ENCODE results near the gene CDKAL1.

CDKAL1 gene

DNA sequence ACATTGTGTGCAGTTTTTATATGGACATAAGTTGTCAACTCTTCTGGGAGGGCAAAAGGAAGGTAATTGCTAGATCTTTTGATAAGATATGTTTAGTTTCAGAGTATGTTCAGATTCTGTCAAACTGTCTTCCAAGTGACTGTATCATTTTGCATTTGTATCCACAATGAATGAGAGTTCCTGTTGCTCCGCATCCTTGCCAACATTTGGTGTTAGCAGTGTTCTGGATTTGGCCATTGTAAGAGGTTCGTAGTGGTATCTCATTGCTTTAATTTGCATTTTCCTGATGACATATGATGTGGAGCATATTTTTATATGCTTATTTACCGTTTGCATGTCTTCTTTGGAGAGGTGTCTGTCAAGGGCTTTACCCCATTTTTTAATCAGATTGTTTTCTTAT lies 150.2 kb downstream of the CDKAL1 start:
- Histone ChIP-seq H3K4me3 (ENCODE audit: control insufficient read depth in 1 of 7, extremely low read depth in 1 of 7, insufficient read depth in 4 of 7, low read depth in 2 of 7, low read length in 6 of 7) (no peak overlapping the region), H3K4me1 (ENCODE audit: control extremely low read depth in 1 of 4, control insufficient read depth in 4 of 4, insufficient read depth in 4 of 4, low read length in 3 of 4) (peaks cover 8 to 21% (median 9%) of the 10 kb centered on the region in 4 experiments), H3K27me3 (replicated peaks in 2 of 5; ENCODE audit: control insufficient read depth in 4 of 5, insufficient read depth in 5 of 5, low read length in 4 of 5) (no peaks in the 10 kb centered on the region), H3K27ac (ENCODE audit: insufficient read depth in 1 of 2, low read depth in 1 of 2, low read length in 2 of 2, poor library complexity in 1 of 2, severe bottlenecking in 2 of 2) (no peak overlapping the region), H3K9me3 (ENCODE audit: control extremely low read depth in 1 of 5, control insufficient read depth in 4 of 5, insufficient read depth in 2 of 5, low read depth in 1 of 5, low read length in 4 of 5) (peaks cover 0 to 3% (median 0%) of the 10 kb centered on the region in 5 experiments), H3K36me3 (ENCODE audit: control insufficient read depth in 4 of 4, insufficient read depth in 4 of 4, low read length in 3 of 4) (peaks cover 0 to 2% (median 1%) of the 10 kb centered on the region in 4 experiments)
- DNase-seq, result no peak
- 100% methylated on average over 1 of the region's 3 CpGs for whole genome bisulfite sequencing (ENCODE audit: insufficient coverage)
- ChIA-PET CTCF (no interaction called here), POLR2A (no interaction called here)

DNA sequence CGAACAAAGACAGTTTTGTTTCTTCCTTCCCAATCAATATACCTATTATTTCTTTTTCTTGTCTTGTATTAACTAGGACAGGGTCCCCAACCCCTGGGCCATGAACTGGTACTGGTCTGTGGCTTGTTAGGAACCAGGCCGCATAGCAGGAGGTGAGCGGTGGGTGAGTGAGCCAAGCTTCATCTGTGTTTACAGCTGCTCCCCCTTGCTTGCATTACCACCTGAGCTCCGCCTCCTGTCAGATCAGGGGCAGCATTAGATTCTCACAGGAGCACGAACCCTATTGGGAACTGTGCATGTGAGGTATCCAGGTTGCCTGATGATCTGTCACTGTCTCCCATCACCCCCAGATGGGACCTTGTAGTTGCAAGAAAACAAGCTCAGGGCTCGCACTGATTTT lies 151.9 kb downstream of the CDKAL1 start:
- 95% methylated on average over 3 of the region's 6 CpGs for WGBS (ENCODE audit: insufficient coverage)
- CTCF ChIA-PET, result interaction anchor here (1.2 kb wide), 1 partner anchor 28 kb away, joined by 3 read pairs; no protein-coding TSS in a partner anchor

DNA sequence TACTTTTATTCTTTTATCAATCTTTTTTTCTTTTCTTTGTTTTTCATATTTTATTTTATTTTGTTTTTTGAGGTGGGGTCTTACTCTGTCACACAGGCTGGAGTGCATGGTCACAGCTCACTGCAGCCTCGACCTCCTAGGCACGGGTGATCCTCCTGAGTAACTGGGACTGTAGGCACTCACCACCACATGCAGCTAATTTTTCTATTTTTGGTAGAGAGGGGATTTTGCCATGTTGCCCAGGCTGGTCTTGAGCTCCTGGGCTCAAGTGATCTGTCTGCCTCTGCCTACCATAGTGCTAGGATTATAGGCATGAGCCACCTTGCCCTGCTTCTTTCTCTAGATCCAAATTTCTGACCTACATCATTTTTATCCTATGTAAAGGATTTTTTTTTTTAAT lies 153.2 kb downstream of the CDKAL1 start:
- H3K27ac ChIP-seq (ENCODE audit: insufficient read depth in 1 of 2, low read depth in 1 of 2, low read length in 2 of 2, poor library complexity in 1 of 2, severe bottlenecking in 2 of 2), result no peak overlapping the region
- no peak for DNase-seq
- H3K4me1 ChIP-seq (ENCODE audit: control extremely low read depth in 1 of 4, control insufficient read depth in 4 of 4, insufficient read depth in 4 of 4, low read length in 3 of 4), result peaks cover 0 to 9% (median 3%) of the 10 kb centered on the region in 4 experiments
- H3K27me3 ChIP-seq (replicated peaks in 2 of 5; ENCODE audit: control insufficient read depth in 4 of 5, insufficient read depth in 5 of 5, low read length in 4 of 5), result no peaks in the 10 kb centered on the region
- ChIA-PET CTCF (no interaction called here), POLR2A (no interaction called here)
- no peak overlapping the region for H3K4me3 ChIP-seq (ENCODE audit: control insufficient read depth in 1 of 7, extremely low read depth in 1 of 7, insufficient read depth in 4 of 7, low read depth in 2 of 7, low read length in 6 of 7)
- peaks cover 0 to 3% (median 0%) of the 10 kb centered on the region in 5 experiments for H3K9me3 ChIP-seq (ENCODE audit: control extremely low read depth in 1 of 5, control insufficient read depth in 4 of 5, insufficient read depth in 2 of 5, low read depth in 1 of 5, low read length in 4 of 5)
- WGBS (ENCODE audit: insufficient coverage), result no CpG with 5 or more reads among the region's 2 CpGs
- peaks cover 0 to 2% (median 1%) of the 10 kb centered on the region in 4 experiments for H3K36me3 ChIP-seq (ENCODE audit: control insufficient read depth in 4 of 4, insufficient read depth in 4 of 4, low read length in 3 of 4)

More for the DNA sequence above, 151.9 kb downstream of the CDKAL1 start:
- H3K27ac ChIP-seq (ENCODE audit: insufficient read depth in 1 of 2, low read depth in 1 of 2, low read length in 2 of 2, poor library complexity in 1 of 2, severe bottlenecking in 2 of 2), result no peak overlapping the region
- no peak for DNase-seq
- H3K4me1 ChIP-seq (ENCODE audit: control extremely low read depth in 1 of 4, control insufficient read depth in 4 of 4, insufficient read depth in 4 of 4, low read length in 3 of 4), result peaks cover under 1 to 14% (median 4%) of the 10 kb centered on the region in 4 experiments
- POLR2A ChIA-PET, result no interaction called here
- peaks cover 0 to 3% (median 0%) of the 10 kb centered on the region in 5 experiments for H3K9me3 ChIP-seq (ENCODE audit: control extremely low read depth in 1 of 5, control insufficient read depth in 4 of 5, insufficient read depth in 2 of 5, low read depth in 1 of 5, low read length in 4 of 5)
- peaks cover 0 to 2% (median 1%) of the 10 kb centered on the region in 4 experiments for H3K36me3 ChIP-seq (ENCODE audit: control insufficient read depth in 4 of 4, insufficient read depth in 4 of 4, low read length in 3 of 4)
- no peaks in the 10 kb centered on the region for H3K27me3 ChIP-seq (replicated peaks in 2 of 5; ENCODE audit: control insufficient read depth in 4 of 5, insufficient read depth in 5 of 5, low read length in 4 of 5)
- H3K4me3 ChIP-seq (ENCODE audit: control insufficient read depth in 1 of 7, extremely low read depth in 1 of 7, insufficient read depth in 4 of 7, low read depth in 2 of 7, low read length in 6 of 7), result no peak overlapping the region

DNA sequence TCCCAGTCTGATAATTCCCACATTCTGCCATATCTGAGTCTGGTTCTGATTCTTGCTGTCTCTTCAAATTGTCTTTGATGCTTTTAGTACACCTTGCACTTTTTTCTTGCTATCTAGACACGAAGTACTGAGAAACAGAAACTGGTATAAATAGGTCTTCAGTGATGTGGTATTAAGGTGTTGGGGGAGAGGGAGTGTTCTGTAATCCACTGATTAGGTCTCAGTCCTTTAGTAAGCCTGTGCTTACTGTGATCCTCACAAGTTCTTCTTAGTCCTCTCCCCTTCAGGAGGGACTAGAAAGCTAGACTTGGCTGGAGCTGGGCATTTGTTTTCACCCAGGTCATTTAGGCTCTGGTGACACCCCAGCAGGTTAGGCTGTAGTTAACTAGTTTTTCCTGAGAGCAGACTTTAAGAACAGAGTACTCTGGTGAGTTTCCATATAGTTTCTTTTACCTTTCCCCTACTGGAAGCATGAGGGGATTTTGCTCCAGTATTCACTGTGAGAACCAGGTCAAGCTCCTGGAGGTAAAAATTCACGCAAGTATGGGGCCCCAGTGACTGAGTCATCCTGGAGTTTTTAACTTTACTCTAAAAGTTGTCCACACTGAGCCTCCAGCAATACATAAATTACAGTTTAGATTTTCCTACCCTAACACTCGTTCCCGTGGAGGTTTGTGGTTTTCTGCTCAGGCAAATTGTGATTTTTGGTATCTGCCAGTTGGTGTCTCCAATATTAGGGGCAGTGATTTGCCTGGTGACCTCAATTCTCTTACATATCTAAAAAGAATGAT lies 154.6 kb downstream of the CDKAL1 start:
- Histone ChIP-seq H3K4me3 (ENCODE audit: control insufficient read depth in 1 of 7, extremely low read depth in 1 of 7, insufficient read depth in 4 of 7, low read depth in 2 of 7, low read length in 6 of 7) (no peak overlapping the region), H3K27me3 (replicated peaks in 2 of 5; ENCODE audit: control insufficient read depth in 4 of 5, insufficient read depth in 5 of 5, low read length in 4 of 5) (no peaks in the 10 kb centered on the region), H3K36me3 (ENCODE audit: control insufficient read depth in 4 of 4, insufficient read depth in 4 of 4, low read length in 3 of 4) (peaks cover 0 to 2% (median 1%) of the 10 kb centered on the region in 4 experiments), H3K4me1 (ENCODE audit: control extremely low read depth in 1 of 4, control insufficient read depth in 4 of 4, insufficient read depth in 4 of 4, low read length in 3 of 4) (peaks cover 0 to 9% (median 3%) of the 10 kb centered on the region in 4 experiments), H3K27ac (ENCODE audit: insufficient read depth in 1 of 2, low read depth in 1 of 2, low read length in 2 of 2, poor library complexity in 1 of 2, severe bottlenecking in 2 of 2) (no peak overlapping the region), H3K9me3 (ENCODE audit: control extremely low read depth in 1 of 5, control insufficient read depth in 4 of 5, insufficient read depth in 2 of 5, low read depth in 1 of 5, low read length in 4 of 5) (peaks cover 0 to 3% (median 0%) of the 10 kb centered on the region in 5 experiments)
- ChIA-PET POLR2A (no interaction called here), CTCF (no interaction called here)
- DNase-seq, result peak in 1 of 3 donors; percentile 38
- 100% methylated on average over 1 of the region's 4 CpGs for WGBS (ENCODE audit: insufficient coverage)

DNA sequence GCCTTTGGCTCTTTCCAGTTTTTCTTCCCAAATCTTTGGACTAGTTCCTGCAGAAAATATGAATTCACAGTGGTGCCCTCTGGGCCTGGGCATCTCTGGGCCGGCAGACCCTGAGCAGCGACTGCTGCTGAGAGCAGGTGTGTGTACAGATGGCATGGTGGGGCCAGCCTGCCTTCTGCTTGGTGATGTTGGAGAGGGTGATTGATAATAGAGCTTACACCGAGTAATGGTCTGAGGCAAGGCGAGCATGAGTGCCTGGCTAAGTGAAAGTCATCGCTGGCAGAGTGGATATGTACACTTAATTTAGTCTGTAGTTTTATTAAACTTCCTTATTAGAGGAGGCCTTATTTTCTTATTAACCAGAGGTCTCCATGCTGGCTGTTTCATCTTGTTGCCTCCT lies 156.9 kb downstream of the CDKAL1 start:
- Histone ChIP-seq H3K4me3 (ENCODE audit: control insufficient read depth in 1 of 7, extremely low read depth in 1 of 7, insufficient read depth in 4 of 7, low read depth in 2 of 7, low read length in 6 of 7) (no peak overlapping the region), H3K27me3 (replicated peaks in 2 of 5; ENCODE audit: control insufficient read depth in 4 of 5, insufficient read depth in 5 of 5, low read length in 4 of 5) (no peaks in the 10 kb centered on the region), H3K9me3 (ENCODE audit: control extremely low read depth in 1 of 5, control insufficient read depth in 4 of 5, insufficient read depth in 2 of 5, low read depth in 1 of 5, low read length in 4 of 5) (no peaks in the 10 kb centered on the region), H3K27ac (ENCODE audit: insufficient read depth in 1 of 2, low read depth in 1 of 2, low read length in 2 of 2, poor library complexity in 1 of 2, severe bottlenecking in 2 of 2) (no peak overlapping the region), H3K4me1 (ENCODE audit: control extremely low read depth in 1 of 4, control insufficient read depth in 4 of 4, insufficient read depth in 4 of 4, low read length in 3 of 4) (peaks cover 0 to 9% (median 3%) of the 10 kb centered on the region in 4 experiments), H3K36me3 (ENCODE audit: control insufficient read depth in 4 of 4, insufficient read depth in 4 of 4, low read length in 3 of 4) (no peaks in the 10 kb centered on the region)
- CTCF ChIA-PET, result interaction anchor here (1.3 to 1.5 kb wide), 2 partner anchors 8 to 10 kb away, joined by 3 to 4 read pairs; no protein-coding TSS in a partner anchor
- 93% methylated on average over 3 of the region's 5 CpGs for WGBS (ENCODE audit: insufficient coverage)
- POLR2A ChIA-PET, result no interaction called here
- no peak for DNase-seq

DNA sequence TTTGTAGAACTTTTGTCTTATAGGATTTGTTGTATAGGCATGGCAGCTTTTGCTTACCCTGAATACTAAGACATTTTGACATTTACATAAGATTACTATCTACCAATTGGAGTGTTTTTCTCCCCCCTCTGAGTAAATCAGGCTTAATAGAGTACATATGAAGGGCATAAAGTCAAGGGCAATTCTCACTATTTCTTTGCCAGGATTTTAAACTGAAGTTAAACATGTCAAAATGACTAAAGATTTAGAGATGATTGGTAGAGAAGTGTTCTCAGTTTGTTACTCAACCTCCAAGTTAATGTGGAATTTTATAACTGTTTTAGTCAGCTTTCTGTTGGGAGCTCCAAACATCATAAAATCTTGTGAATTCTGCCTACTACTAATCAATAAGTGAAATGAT lies 157.8 kb downstream of the CDKAL1 start:
- ChIA-PET CTCF (interaction anchor here (1.3 kb wide), 1 partner anchor 9 kb away, joined by 4 read pairs; no protein-coding TSS in a partner anchor), POLR2A (no interaction called here)

DNA sequence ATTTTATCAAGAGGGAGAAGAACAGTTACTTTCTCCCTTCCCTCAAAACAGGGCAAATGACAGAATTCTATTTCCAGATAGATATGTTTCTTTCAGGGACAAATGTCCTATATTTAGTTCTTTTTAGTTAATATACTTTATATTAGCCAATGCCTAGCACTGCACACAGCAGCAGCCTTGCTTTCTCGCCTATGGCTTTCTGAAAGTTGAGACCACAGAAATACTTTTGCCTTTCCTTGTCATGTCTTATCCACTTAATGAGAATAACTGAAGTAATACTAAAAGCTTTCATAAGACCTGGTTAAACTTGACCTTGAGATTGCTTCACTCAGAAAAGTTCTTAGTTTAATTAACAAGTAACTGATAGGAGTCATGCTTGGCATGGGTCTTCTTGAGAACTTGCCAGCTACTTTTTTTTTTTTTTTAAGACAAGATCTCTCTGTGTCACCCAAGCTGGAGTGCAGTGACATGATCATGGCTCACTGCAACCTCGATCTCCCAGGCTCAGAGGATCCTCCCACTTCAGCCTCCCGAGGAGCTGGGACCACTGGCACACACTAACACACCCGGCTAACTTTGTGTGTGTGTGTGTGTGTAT lies 159.3 kb downstream of the CDKAL1 start:
- WGBS (ENCODE audit: insufficient coverage), result no CpG with 5 or more reads among the region's 4 CpGs
- H3K4me3 ChIP-seq (ENCODE audit: control insufficient read depth in 1 of 7, extremely low read depth in 1 of 7, insufficient read depth in 4 of 7, low read depth in 2 of 7, low read length in 6 of 7), result no peak overlapping the region
- ChIA-PET POLR2A (interaction anchor here (0.6 kb wide), 1 partner anchor 33 kb away, joined by 5 read pairs; no protein-coding TSS in a partner anchor), CTCF (no interaction called here)
- DNase-seq, result peak in 1 of 3 donors; percentile 43
- H3K27ac ChIP-seq (ENCODE audit: insufficient read depth in 1 of 2, low read depth in 1 of 2, low read length in 2 of 2, poor library complexity in 1 of 2, severe bottlenecking in 2 of 2), result no peak overlapping the region
- no peaks in the 10 kb centered on the region for H3K36me3 ChIP-seq (ENCODE audit: control insufficient read depth in 4 of 4, insufficient read depth in 4 of 4, low read length in 3 of 4)
- H3K9me3 ChIP-seq (ENCODE audit: control extremely low read depth in 1 of 5, control insufficient read depth in 4 of 5, insufficient read depth in 2 of 5, low read depth in 1 of 5, low read length in 4 of 5), result no peaks in the 10 kb centered on the region
- H3K4me1 ChIP-seq (ENCODE audit: control extremely low read depth in 1 of 4, control insufficient read depth in 4 of 4, insufficient read depth in 4 of 4, low read length in 3 of 4), result peaks cover 0 to 8% (median 3%) of the 10 kb centered on the region in 4 experiments
- H3K27me3 ChIP-seq (replicated peaks in 2 of 5; ENCODE audit: control insufficient read depth in 4 of 5, insufficient read depth in 5 of 5, low read length in 4 of 5), result no peaks in the 10 kb centered on the region

More for the DNA sequence above, 157.8 kb downstream of the CDKAL1 start:
- Histone ChIP-seq H3K27me3 (replicated peaks in 2 of 5; ENCODE audit: control insufficient read depth in 4 of 5, insufficient read depth in 5 of 5, low read length in 4 of 5) (no peaks in the 10 kb centered on the region), H3K36me3 (ENCODE audit: control insufficient read depth in 4 of 4, insufficient read depth in 4 of 4, low read length in 3 of 4) (no peaks in the 10 kb centered on the region), H3K27ac (ENCODE audit: insufficient read depth in 1 of 2, low read depth in 1 of 2, low read length in 2 of 2, poor library complexity in 1 of 2, severe bottlenecking in 2 of 2) (no peak overlapping the region), H3K4me3 (ENCODE audit: control insufficient read depth in 1 of 7, extremely low read depth in 1 of 7, insufficient read depth in 4 of 7, low read depth in 2 of 7, low read length in 6 of 7) (no peak overlapping the region), H3K9me3 (ENCODE audit: control extremely low read depth in 1 of 5, control insufficient read depth in 4 of 5, insufficient read depth in 2 of 5, low read depth in 1 of 5, low read length in 4 of 5) (no peaks in the 10 kb centered on the region), H3K4me1 (ENCODE audit: control extremely low read depth in 1 of 4, control insufficient read depth in 4 of 4, insufficient read depth in 4 of 4, low read length in 3 of 4) (peaks cover 0 to 9% (median 3%) of the 10 kb centered on the region in 4 experiments)
- DNase-seq, result no peak

Measured in common myeloid progenitor, CD34-positive (primary cell).